GM20000 (cell line): Measurements from ENCODE around the gene FKBP5.

ENCODE experiments used
- DNase-seq: peaks from one replicate; pipeline ENCODE4 v3.0.0; 2012; ENCODE audit warnings: low spot score
- CTCF ChIP-seq: IDR thresholded peaks from 2 replicates; pipeline ENCODE4 v1.5.1; 2012; ENCODE audit warnings: mild to moderate bottlenecking, control low read depth; ENCODE audit errors: extremely low read depth, missing control alignments

Gene FKBP5

GRCh38 chr6:35635601-35636597, 52.8 kb downstream of the FKBP5 start:
- no peak for TF ChIP-seq CTCF
- DNase-seq: no peak

- TF ChIP-seq CTCF: no peak
- DNase-seq: no peak
Measured at GRCh38 chr6:35634316-35634715, 54.4 kb downstream of the FKBP5 start.

GRCh38 chr6:35633579-35634089, 55.1 kb downstream of the FKBP5 start:
- no peak for DNase-seq
- no peak for TF ChIP-seq CTCF

GRCh38 chr6:35629876-35630378, 58.8 kb downstream of the FKBP5 start:
- DNase-seq: no peak
- no peak for TF ChIP-seq CTCF

GRCh38 chr6:35626401-35626800, 62.3 kb downstream of the FKBP5 start:
- DNase-seq: no peak
- no peak for TF ChIP-seq CTCF

- no peak for TF ChIP-seq CTCF
- DNase-seq: no peak
Measured at GRCh38 chr6:35624341-35625070, 64.2 kb downstream of the FKBP5 start.
